WTC11 (cell line): Measurements from ENCODE around the gene PCBD2. TPM values are rescaled to one million over a fixed set of nuclear protein-coding genes. Genes with fewer than 3 reads are reported as not detected.

Source experiments
- ATAC-seq: fragments of 200-7000 bp; cut with Tn5 transposase; 2 replicates; pipeline ENCODE4 v1.10.0; 2021; ENCODE audit warnings: mild to moderate bottlenecking, moderate library complexity
- CTCF ChIA-PET: fragments of 300-600 bp; sonication (Branson Sonifier 250); formaldehyde crosslinking; loops from one replicate; lab custom pipeline; 2021; ENCODE audit warnings: antibody characterized with exemption; lab: Charles Lee
- POLR2A ChIA-PET: fragments of 350-600 bp; sonication (Branson Sonifier 250); formaldehyde crosslinking; loops from one replicate; lab custom pipeline; 2021; ENCODE audit warnings: antibody characterized with exemption; lab: Charles Lee
- DNase-seq: peaks from one replicate; pipeline ENCODE4 v3.0.0; 2021; ENCODE audit warnings: low spot score
- H3K27ac Mint-ChIP-seq: 2 replicates; pipeline ENCODE4 v1.8.0; 2021; ENCODE audit warnings: mixed read lengths
- H3K27me3 Mint-ChIP-seq: 2 replicates; pipeline ENCODE4 v1.8.0; 2021; ENCODE audit warnings: low read depth, mild to moderate bottlenecking, moderate library complexity, mixed read lengths
- H3K36me3 Mint-ChIP-seq: 2 replicates; pipeline ENCODE4 v1.8.0; 2021; ENCODE audit warnings: mixed read lengths
- H3K4me1 Mint-ChIP-seq: 2 replicates; pipeline ENCODE4 v1.8.0; 2022; ENCODE audit warnings: mixed read lengths
- H3K4me3 Mint-ChIP-seq: 2 replicates; pipeline ENCODE4 v1.8.0; 2021; ENCODE audit warnings: mild to moderate bottlenecking, moderate library complexity, mixed read lengths
- H3K9me3 Mint-ChIP-seq: 2 replicates; pipeline ENCODE4 v1.8.0; 2021; ENCODE audit warnings: mixed read lengths
- ATF2 ChIP-seq: sonication (generic); formaldehyde crosslinking; IDR thresholded peaks from 2 replicates; pipeline ENCODE4 v1.8.1; 2022; ENCODE audit warnings: low read depth, missing genetic modification reagents, borderline replicate concordance
- ATF6 ChIP-seq: sonication (generic); formaldehyde crosslinking; IDR thresholded peaks from 2 replicates; pipeline ENCODE4 v1.8.1; 2023; ENCODE audit warnings: mild to moderate bottlenecking, missing genetic modification reagents
- ESRRA ChIP-seq: sonication (generic); formaldehyde crosslinking; IDR thresholded peaks from 2 replicates; pipeline ENCODE4 v1.8.1; 2022; ENCODE audit warnings: mild to moderate bottlenecking, missing genetic modification reagents, borderline replicate concordance
- FOXK1 ChIP-seq: sonication (generic); formaldehyde crosslinking; IDR thresholded peaks from 2 replicates; pipeline ENCODE4 v1.8.0; 2022; ENCODE audit warnings: mild to moderate bottlenecking, moderate library complexity, missing genetic modification reagents
- MLX ChIP-seq: sonication (generic); formaldehyde crosslinking; IDR thresholded peaks from 2 replicates; pipeline ENCODE4 v1.8.1; 2023; ENCODE audit warnings: mild to moderate bottlenecking, missing genetic modification reagents, moderate library complexity
- NR2C2 ChIP-seq: sonication (generic); formaldehyde crosslinking; IDR thresholded peaks from 2 replicates; pipeline ENCODE4 v1.8.0; 2022; ENCODE audit warnings: mild to moderate bottlenecking, missing genetic modification reagents
- PRDM15 ChIP-seq: sonication (generic); formaldehyde crosslinking; IDR thresholded peaks from 2 replicates; pipeline ENCODE4 v1.8.0; 2022; ENCODE audit warnings: missing genetic modification reagents
- PREB ChIP-seq: sonication (generic); formaldehyde crosslinking; IDR thresholded peaks from 2 replicates; pipeline ENCODE4 v1.8.1; 2022; ENCODE audit warnings: mild to moderate bottlenecking, missing genetic modification reagents, moderate library complexity, borderline replicate concordance
- PRRX2 ChIP-seq: fragments of 250-450 bp; sonication (Bioruptor Pico); IDR thresholded peaks from 2 replicates; pipeline ENCODE4 v1.8.0; 2021; ENCODE audit warnings: mild to moderate bottlenecking
- SOX15 ChIP-seq: fragments of 250-450 bp; sonication (Bioruptor Pico); IDR thresholded peaks from 2 replicates; pipeline ENCODE4 v1.9.0; 2021; ENCODE audit warnings: mild to moderate bottlenecking
- STAT6 ChIP-seq: sonication (generic); formaldehyde crosslinking; conservative IDR thresholded peaks from 2 replicates; pipeline ENCODE4 v1.8.1; 2023; ENCODE audit warnings: mild to moderate bottlenecking, low read depth, missing genetic modification reagents, moderate library complexity
- TEAD4 ChIP-seq: sonication (generic); formaldehyde crosslinking; IDR thresholded peaks from 2 replicates; pipeline ENCODE4 v1.8.0; 2022; ENCODE audit warnings: mild to moderate bottlenecking, missing genetic modification reagents
- USF1 ChIP-seq: sonication (generic); formaldehyde crosslinking; IDR thresholded peaks from 2 replicates; pipeline ENCODE4 v1.8.0; 2022; ENCODE audit warnings: mild to moderate bottlenecking, missing genetic modification reagents
- ZNF121 ChIP-seq: sonication (generic); formaldehyde crosslinking; IDR thresholded peaks from 2 replicates; pipeline ENCODE4 v1.8.0; 2023; ENCODE audit warnings: missing genetic modification reagents
- ZNF263 ChIP-seq: sonication (generic); formaldehyde crosslinking; IDR thresholded peaks from 2 replicates; pipeline ENCODE4 v1.8.1; 2022; ENCODE audit warnings: low read depth, mild to moderate bottlenecking, moderate library complexity, missing genetic modification reagents
- ZNF423 ChIP-seq: fragments of 250-450 bp; sonication (Bioruptor Pico); IDR thresholded peaks from 2 replicates; pipeline ENCODE4 v2.1.2; 2022; ENCODE audit warnings: mild to moderate bottlenecking, moderate library complexity
- ZNF512 ChIP-seq: sonication (generic); formaldehyde crosslinking; IDR thresholded peaks from 2 replicates; pipeline ENCODE4 v1.8.1; 2022; ENCODE audit warnings: missing genetic modification reagents, borderline replicate concordance
- ZNF671 ChIP-seq: fragments of 250-450 bp; sonication (Bioruptor Pico); IDR thresholded peaks from 2 replicates; pipeline ENCODE4 v1.8.0; 2021; ENCODE audit warnings: mild to moderate bottlenecking
- total RNA-seq: library from RNA; stranded (reverse); gene quantifications from 3 replicates; pipeline ENCODE4 v1.2.3, GENCODE V29; 2021

Gene PCBD2
- total RNA-seq, 1 experiment from 2014 or later = 9.9 TPM

- ATAC-seq = no peak
- CTCF ChIA-PET = interaction anchor here (1.5 kb wide), 1 partner anchor 19 kb away, joined by 5 read pairs; no protein-coding TSS in a partner anchor
- no peaks in the 10 kb centered on the region for H3K9me3 Mint-ChIP-seq
- H3K36me3 Mint-ChIP-seq = peaks cover 6% of the 10 kb centered on the region; the same call in 1 of the 2 replicates
- POLR2A ChIA-PET = no interaction called here
- DNase-seq = no peak
- no peak overlapping the region for H3K4me3 Mint-ChIP-seq
- peaks cover 3% of the 10 kb centered on the region; the same call in 1 of the 2 replicates for H3K4me1 Mint-ChIP-seq
- no peaks in the 10 kb centered on the region for H3K27me3 Mint-ChIP-seq
- TF ChIP-seq ESRRA (CRISPR knock-in tag) = no peak
- TF ChIP-seq USF1 (CRISPR knock-in tag) = no peak
- TF ChIP-seq ATF2 (CRISPR knock-in tag) = no peak
- no peak for TF ChIP-seq NR2C2 (CRISPR knock-in tag)
- TF ChIP-seq PREB (CRISPR knock-in tag) = no peak
- no peak for TF ChIP-seq ZNF512 (CRISPR knock-in tag)
- no peak for TF ChIP-seq ATF6
- no peak for TF ChIP-seq FOXK1 (CRISPR knock-in tag)
- TF ChIP-seq ZNF263 (CRISPR knock-in tag) = no peak
- no peak for TF ChIP-seq PRDM15
- H3K27ac Mint-ChIP-seq = no peak overlapping the region
These were observed 31.0 kb downstream of the PCBD2 start for GRCh38 chr5:134935711-134936602.

- Mint-ChIP-seq H3K9me3 (no peaks in the 10 kb centered on the region), H3K27me3 (no peaks in the 10 kb centered on the region), H3K36me3 (0 out of 2 replicates have a peak, but pooled peaks cover 2% of the 10 kb centered on the region), H3K4me3 (no peak overlapping the region), H3K27ac (no peak overlapping the region), H3K4me1 (no peaks in the 10 kb centered on the region)
- POLR2A ChIA-PET = no interaction called here
- CTCF ChIA-PET = interaction anchor here (1.1 kb wide), 1 partner anchor 20 kb away, joined by 3 read pairs; no protein-coding TSS in a partner anchor
- ATAC-seq (no peak), DNase-seq (no peak)
- no peak for TF ChIP-seq ZNF423
- TF ChIP-seq STAT6 = no peak
- no peak for TF ChIP-seq SOX15 (CRISPR knock-in tag)
- no peak for TF ChIP-seq TEAD4
- no peak for TF ChIP-seq ZNF671 (CRISPR knock-in tag)
- no peak for TF ChIP-seq ZNF121 (CRISPR knock-in tag)
- TF ChIP-seq MLX = no peak
- no peak for TF ChIP-seq PRRX2
These were observed 32.6 kb downstream of the PCBD2 start for GRCh38 chr5:134937526-134937925.
